HG03521 (cell line): ENCODE results near the gene TSKS.
"Not testable (repeated sequence)": the region's sequence is repeated elsewhere in the genome, so short reads cannot be mapped to it uniquely, and the experiment has no call there.

Source experiments
- ATAC-seq: cut with Tn5 transposase; IDR thresholded peaks from one replicate; pipeline ENCODE4 v1.9.1; 2021; ENCODE audit warnings: mild to moderate bottlenecking, moderate library complexity; ENCODE audit not compliant: unreplicated experiment

TSKS gene

DNA sequence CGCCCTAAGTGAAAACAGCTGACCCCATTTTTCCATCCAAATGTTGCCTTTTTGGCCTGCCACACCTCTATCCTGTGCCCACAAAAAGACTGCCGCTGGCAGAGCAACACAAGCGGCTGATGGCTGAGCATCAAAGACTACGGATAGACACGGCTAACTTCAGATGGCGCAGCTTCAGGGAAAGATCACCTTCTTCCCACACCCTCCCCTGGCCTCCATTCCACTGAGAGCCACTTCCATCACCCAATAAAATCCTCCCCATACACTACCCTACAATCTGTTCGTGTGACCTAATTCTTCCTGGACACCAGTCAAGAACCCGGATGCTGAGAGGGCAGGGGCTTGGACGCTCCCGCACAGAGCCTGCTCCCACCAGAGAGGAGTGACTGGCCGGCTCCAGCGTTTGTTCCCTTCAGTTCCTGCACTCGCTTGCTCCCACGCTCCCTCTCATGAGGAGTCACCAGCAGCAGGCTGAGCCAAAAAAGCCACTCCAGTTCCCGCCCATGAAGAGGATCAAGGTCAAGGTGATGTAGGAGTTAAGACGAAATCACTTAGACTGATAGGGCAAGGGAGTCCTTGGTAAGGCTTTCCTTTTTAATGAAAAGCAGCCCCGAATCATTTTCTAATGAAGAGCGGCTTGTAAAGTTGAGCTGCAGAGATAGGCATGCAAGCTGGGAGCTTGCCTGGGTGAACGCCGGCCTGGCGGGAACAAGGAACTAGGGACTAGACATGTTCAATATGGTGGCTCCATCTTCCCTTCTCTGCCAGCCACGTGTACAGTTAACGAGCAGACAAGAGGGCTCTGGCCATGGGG, 35.7 kb downstream of the TSKS start:
- no peak for ATAC-seq

DNA sequence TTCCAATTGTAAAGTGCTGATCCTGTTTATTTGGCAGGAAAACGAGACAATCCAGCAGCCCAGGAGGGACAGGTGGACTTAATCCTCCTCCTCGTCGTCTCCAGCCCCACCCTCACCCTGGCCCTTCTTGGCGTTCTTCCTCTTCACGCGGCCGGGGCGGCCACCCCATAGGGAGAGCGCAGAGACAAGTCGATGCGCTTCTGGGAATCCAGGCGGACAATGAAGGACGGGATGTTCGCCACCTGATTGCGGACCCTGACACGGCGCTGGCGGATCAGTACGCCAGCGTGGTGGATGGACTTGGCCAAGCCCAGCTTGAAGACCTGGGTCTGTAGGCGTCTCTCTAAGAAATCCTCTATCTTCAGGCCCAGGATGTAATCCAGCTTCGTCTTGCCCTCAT, 43.7 kb downstream of the TSKS start:
- not testable (repeated sequence) for ATAC-seq

DNA sequence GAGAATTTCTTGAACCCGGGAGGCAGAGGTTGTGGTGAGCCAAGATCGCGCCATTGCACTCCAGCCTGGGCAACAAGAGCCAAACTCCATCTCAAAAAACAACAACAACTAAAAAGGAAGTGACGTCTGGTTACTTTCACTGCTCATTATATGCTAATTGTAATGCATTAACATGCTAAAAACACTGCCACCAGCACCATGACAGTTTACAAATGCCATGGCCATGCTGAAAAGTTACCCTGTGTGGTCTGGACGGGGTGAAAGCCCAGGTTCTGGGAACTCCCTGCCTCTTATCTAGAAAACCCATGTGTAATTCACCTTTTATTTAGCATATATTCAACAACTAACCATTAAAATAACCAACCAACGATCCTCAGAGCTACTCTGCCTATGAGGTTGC, 44.1 kb downstream of the TSKS start:
- ATAC-seq = no peak

DNA sequence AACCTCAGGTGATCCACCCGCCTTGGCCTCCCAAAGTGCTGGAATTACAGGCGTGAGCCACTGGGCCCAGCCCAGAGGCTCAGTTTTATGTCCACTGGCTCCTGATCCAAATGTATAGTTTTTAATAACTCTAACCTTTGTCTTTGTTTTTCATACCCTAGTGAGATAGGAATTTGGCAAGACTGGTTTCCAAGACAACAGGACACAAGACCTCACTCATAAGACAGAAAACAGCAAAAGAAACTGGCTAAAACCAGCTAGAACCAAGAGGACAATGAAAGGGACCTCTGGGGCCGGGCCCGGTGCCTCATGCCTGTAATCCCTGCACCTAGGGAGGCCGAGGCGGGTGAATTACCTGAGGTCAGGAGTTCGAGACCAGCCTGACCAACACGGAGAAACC, 44.6 kb downstream of the TSKS start:
- no peak for ATAC-seq

DNA sequence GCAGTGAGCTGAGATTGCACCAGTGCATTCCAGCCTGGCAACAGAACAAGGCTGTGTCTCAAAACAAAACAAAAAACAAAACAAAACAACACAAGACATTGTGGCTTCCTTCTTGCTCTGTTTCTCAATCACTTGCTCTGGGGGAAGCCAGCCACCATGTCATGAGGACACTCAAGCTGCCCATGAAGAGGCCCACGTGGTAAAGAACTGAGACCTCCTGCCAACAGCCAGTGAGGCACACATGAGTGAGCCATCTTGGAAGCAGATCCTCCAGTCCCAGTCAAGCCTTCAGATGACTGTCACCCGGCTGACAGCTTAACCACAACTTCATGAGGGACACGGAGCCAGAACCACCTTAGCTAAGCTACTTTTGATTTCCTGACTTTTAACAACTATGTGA, 47.0 kb downstream of the TSKS start:
- no peak for ATAC-seq

DNA sequence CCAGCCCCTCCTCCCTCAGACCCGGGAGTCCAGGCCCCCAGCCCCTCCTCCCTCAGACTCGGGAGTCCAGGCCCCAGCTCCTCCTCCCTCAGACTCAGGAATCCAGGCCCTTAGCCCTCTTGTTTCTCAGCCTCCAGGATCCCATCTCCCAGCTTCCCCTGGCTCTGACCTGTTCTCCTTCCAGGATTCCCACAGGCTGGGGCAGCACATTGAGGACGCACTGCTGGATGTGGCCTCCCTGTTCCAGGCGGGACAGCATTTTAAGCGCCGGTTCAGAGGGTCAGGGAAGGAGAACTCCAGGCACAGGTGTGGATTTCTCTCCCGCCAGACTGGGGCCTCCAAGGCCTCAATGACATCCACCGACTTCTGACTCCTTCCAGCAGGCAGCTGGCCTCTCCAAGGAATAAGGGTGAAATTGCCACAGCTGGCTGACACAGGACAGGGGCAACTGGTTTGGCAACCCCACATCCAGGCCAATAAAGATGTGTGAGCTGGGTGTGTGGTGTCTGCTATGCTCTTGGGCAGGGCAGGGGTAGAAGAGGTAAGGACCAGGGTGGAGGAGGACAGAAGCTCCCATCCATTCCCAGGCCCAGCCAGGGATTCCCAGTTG, 49.8 kb downstream of the TSKS start:
- no peak for ATAC-seq

DNA sequence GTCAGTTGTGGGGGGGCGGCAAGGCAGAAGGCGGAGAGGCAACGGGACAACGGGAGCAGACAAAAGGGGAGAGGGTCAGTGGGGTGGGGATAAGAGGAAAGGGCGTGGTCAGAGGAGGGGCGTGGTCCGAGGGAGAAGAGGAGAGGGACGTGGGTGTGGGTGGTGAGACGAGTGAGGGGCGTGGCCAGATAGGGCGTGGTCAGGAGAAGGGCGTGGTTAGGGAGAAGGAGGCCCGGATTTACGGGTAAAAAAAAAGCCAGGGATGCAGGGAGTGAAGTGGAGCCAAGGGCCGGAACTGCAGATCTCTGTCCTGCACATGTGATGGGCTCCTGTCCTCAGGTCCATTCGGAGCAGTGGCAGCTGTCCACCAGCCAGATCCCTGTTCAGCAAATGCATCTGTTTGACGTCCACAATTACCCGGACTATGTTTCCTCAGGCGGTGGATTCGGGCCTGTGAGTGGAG, 50.7 kb downstream of the TSKS start:
- no peak for ATAC-seq

DNA sequence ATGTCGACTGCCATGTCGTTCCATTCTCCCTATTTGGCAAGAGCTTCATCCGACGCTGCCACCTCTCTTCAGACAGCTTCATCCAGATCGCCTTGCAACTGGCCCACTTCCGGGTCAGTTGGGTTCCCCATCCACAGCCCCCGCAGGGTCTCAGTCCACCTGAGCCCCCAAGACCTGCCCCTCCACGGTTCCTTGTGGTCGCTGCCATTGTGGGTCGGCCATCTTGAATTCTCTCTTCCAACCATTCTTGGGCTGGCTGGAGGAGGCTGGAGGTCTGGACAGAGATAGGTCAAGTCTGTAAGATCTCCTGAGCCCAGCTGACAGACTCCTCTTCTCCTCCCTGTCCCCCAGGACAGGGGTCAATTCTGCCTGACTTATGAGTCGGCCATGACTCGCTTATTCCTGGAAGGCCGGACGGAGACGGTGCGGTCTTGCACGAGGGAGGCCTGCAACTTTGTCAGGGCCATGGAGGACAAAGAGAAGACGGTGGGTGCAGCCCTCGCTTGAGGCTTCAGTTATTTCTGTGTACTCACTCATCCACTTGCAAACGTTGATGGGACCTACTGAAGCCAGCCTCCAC, 52.6 kb downstream of the TSKS start:
- no peak for ATAC-seq

DNA sequence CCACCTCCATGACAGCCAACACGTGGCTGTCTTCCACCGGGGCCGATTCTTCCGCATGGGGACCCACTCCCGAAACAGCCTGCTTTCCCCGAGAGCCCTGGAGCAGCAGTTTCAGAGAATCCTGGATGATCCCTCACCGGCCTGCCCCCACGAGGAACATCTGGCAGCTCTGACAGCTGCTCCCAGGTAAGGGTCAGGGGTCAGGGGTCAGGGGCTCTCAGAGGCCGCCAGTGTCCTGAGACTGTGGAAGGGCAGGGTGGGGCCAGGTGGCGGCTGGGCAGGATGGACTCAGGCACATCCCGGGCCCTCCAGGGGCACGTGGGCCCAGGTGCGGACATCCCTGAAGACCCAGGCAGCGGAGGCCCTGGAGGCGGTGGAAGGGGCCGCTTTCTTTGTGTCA, 57.2 kb downstream of the TSKS start:
- no peak for ATAC-seq

DNA sequence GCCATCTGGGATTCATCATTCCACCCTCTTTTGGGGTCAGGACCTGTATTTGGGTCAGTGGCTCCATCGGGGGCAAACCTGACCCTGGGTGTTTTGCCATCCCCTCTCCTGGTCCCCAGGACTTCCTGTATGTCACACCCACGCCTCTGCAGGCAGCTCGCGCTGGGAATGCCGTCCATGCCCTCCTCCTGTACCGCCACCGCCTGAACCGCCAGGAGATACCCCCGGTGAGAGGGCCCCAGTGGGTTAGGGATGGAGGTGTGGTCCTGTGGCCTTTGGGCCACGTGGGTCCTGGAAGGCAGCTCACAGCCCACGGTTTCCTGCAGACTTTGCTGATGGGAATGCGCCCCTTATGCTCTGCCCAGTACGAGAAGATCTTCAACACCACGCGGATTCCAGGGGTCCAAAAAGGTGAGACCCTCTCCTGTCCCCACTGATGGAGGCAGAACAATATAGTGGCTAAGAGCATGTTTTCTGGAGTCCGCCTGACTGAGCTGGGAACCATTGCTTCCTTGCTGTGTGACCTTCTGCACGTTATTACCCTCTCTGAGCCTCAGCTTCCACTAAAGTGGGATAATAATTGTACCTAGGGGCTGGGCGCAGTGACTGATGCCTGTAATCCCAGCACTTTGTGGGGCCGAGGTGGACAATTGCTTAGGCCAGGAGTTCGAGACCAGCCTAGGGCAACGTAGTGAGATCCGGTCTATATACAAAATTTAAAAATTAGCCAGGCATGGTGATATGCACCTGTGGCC, 58.0 kb downstream of the TSKS start:
- ATAC-seq = no peak

DNA sequence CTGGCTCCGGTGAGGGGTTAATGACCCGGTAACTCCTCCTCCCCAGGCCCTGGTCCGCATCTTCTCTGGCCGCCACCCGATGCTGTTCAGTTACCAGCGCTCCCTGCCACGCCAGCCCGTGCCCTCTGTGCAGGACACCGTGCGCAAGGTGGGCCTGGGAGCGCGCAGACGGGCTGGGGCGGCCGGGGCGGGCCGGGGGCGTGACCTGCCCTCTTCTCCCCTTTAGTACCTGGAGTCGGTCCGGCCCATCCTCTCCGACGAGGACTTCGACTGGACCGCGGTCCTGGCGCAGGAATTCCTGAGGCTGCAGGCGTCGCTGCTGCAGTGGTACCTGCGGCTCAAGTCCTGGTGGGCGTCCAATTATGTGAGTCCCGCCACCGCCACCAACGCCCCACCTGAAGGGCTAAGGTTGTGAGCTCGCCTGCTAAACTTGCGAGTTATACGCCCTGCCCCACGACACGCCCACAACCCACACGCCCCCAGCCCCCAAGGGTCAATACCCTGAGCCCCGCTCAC, 61.8 kb downstream of the TSKS start:
- ATAC-seq = no peak

DNA sequence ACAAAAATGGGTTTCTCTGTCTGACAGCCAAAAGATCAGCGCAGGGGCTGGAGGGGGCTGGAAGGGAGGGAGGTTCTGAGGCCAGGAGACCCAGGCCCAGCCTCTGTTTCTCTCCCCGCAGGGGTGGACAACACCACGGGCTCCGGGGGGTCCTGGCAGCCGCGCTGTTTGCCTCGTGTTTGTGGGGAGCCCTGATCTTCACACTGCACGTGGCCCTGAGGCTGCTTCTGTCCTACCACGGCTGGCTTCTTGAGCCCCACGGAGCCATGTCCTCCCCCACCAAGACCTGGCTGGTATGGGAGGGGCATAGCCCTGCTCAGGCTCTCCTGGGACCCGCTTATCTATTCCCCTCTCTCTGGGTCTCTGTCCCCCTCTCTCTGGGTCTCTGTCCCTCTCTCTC, 62.5 kb downstream of the TSKS start:
- ATAC-seq = no peak

DNA sequence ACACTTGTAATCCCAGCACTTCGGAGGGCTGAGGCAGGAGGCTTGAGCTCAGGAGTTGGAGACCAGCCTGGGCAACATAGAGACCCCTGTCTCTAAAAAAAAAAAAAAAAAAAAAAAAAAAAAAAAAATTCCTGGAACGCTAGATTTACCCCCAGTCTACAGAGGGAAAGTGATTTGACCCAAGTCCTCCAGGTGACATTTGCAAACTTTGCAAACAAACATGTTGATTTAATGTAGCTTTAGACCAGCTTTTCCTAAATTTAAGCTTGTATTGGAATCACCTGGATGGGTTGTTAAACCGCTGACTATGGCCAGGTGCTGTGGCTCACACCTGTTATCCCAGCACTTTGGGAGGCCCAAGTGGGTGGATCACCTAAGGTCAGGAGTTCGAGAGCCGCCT, 63.7 kb downstream of the TSKS start:
- no peak for ATAC-seq

DNA sequence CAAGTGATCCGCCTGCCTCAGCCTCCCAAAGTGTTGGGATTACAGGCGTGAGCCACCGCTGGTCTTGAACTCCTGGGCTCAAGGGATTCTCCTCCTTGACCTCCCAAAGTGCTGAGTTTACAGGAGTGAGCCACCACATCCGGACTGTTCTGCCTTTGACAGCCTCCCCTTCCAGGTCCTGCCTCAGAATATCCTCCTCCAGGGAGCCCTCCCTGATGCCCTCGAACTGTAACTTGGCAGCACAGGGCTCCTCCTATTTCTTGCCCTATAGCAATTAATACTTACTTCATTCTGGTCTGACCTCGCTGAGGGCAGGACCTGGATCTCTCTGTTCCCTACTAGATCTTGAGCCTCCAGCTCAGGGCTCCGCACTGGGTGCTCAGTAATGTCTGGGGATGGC, 66.2 kb downstream of the TSKS start:
- ATAC-seq = no peak

DNA sequence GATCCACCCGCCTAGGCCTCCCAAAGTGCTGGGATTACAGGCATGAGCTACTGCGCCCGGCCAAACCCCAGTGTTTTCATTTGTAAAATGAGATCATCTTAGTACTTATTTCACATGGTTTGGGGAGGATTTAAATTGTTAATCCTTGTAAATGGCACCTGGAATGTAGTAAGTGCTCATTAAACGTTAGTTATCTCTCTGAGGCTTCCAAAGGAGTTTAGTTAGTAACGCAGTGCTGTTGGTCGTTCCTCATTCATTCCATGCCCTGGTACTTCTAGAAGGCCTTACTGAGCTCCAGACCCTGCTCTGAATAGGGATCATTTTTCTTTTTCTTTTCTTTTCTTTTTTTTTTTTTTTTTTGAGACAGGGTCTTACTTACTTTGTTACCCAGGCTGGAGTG, 67.0 kb downstream of the TSKS start:
- no peak for ATAC-seq

DNA sequence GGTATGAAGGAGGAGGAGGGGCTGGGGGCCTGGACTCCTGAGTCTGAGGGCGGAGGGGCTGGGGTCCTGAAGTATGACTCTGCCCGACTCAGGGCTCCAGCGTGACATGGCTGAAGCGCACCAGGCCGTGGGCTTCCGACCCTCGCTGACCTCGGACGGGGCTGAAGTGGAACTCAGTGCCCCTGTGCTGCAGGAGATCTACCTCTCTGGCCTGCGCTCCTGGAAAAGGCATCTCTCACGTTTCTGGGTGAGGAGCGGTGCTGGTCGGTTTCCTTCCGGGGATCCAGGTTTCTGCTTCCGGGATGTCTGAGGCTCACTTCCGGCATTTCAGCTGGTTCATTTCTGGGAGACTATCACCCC, 71.0 kb downstream of the TSKS start:
- ATAC-seq = no peak

DNA sequence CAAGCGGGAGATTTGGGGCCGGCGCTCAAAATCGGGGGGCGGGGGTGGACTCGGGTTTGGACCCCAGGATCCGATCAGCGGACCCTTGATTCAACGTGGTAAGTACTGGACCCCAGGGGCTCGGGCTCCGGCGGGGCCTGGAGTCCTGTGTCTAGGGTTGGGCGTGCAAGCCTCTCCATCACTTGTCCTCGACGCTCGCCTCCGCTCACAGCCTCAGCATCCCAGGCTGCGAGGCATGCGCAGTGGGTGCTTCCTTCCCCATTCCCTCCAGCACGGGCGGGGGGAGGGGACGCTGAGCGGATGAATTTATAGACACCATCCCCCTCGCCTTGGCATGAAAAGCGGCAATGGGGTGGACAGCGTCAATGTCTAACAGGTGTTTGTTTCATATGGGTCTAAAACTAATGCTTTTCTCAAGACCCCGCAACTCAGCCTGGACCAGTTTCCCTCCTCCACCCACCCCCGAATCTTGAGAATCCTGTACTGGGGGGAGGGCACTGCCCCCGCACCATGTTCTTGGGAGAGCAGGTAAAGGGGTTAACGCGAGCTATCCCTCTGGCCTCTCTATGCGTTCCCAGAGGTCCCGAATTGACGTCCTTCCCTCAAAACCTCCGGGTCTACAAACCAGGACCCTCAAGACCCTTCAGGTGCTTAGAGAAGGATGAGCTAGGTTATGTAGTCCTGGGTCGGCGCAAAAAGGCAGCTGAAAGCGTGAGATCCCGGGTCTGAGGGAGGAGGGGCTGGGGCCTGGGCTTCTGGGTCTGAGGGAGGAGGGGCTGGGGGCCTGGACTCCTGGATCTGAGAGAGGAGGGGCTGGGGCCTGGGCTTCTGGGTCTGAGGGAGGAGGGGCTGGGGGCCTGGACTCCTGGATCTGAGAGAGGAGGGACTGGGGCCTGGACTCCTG, 71.6 kb downstream of the TSKS start:
- no peak for ATAC-seq

DNA sequence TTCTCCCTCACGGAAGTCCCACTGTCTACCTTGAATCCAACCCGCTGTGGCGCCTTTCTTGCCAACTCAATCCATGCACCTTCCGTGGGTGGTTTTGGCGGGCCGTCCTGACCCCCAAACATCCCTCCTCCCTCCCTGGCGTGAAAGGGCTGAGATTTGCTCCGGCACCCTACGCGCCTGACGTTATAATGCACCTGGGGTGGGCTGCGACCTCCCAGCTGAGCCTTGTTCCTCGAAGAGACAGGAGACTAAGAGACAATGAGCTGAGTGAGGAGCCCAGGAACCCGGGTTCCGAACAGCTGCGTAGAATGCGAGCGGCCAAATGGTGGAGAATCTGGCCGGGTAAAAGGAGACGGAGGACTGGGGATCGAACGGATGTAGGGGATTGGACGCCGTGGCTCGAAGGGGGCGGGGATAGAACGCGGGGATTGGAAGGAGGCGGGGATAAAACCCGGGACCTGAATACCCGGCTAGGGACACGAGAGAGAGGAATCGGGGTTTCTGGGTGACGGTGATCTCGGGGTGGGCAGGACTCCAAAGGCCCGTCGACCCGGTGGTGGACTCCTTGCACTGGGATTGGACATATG, 72.4 kb downstream of the TSKS start, which contains the start of gene CPT1C:
TSS of gene CPT1C (plus strand) at position 461 of the 587 bp plus-strand sequence. CDS start 1,137 bp downstream, outside the sequence.
- ATAC-seq = no peak

DNA sequence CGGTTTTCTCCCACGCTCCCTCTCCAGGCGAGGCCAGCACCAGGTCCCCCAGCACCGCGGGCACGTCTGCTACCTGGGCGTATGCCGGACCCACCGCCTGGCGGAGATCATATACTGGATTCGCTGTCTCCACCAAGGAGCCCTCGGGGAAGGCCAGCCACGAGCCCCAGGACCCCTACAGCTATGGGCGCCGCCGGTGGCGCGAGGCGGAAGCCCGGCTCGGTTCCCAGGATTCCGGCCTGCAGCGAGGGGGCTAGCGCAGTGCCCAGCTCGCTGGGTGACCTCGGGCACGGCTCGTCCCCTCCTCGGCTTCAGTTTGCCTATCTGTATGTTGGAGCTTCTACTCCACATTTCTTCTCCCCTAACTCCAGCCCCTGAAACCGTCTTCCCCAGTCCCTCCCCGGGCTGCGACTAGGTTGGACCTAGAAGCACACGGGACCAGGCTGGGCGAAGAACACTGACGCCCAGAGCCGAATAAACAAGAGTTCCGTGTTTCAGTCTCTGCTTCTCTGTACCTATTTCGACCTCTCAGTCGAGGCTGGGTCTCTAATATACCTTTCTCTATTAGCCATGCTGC, 72.9 kb downstream of the TSKS start:
- no peak for ATAC-seq
